ENCODE data around the gene CDH15. TPM values are rescaled to one million over a fixed set of nuclear protein-coding genes. Genes with fewer than 3 reads are reported as not detected.
A peak's percentile ranks its signal among the peaks of the same experiment; 100 is the strongest.

Gene CDH15
- total RNA-seq, 1 donor from 2014 or later, result not detected

- no peaks in the 10 kb centered on the region for H3K9me3 ChIP-seq (ENCODE audit: low read depth)
- H3K36me3 ChIP-seq, result peaks cover 5% of the 10 kb centered on the region
- TF ChIP-seq EZH2 (IDR thresholded peaks at IDR 0.05), result no peak
- no peak for TF ChIP-seq EZH2phosphoT487 (IDR thresholded peaks at IDR 0.05)
- no peak for TF ChIP-seq CTCF (IDR thresholded peaks at IDR 0.05)
- Mint-ChIP-seq H3K4me3 (no peak overlapping the region), H3K27me3 (ENCODE audit: insufficient read depth, low read depth) (no peaks in the 10 kb centered on the region), H3K4me1 (no peaks in the 10 kb centered on the region), H3K36me3 (peaks cover 32% of the 10 kb centered on the region), H3K9me3 (peaks cover 5% of the 10 kb centered on the region), H3K27ac (no peak overlapping the region)
- no peaks in the 10 kb centered on the region for H3K27me3 ChIP-seq
- H3K4me1 ChIP-seq, result no peaks in the 10 kb centered on the region
- no peak overlapping the region for H3K27ac ChIP-seq
- H3K4me3 ChIP-seq, result no peak overlapping the region
- DNase-seq (ENCODE audit: low spot score), result no peak
- H3K9ac ChIP-seq, result no peak overlapping the region
- H3K79me2 ChIP-seq (ENCODE audit: low read depth), result no peaks in the 10 kb centered on the region
- H3K4me2 ChIP-seq, result no peak overlapping the region
- H2AFZ ChIP-seq (replicated peaks), result no peak overlapping the region
- H3F3A ChIP-seq (ENCODE audit: low read depth), result no peaks in the 10 kb centered on the region
- H4K20me1 ChIP-seq (ENCODE audit: low read depth), result no peaks in the 10 kb centered on the region
Observed at GRCh38 chr16:89130448-89130847, 41.1 kb upstream of the CDH15 start.

GRCh38 chr16:89131783-89132182 lies 39.8 kb upstream of the CDH15 start:
- no peak overlapping the region for H3K4me2 ChIP-seq
- H3F3A ChIP-seq (ENCODE audit: low read depth), result no peaks in the 10 kb centered on the region
- TF ChIP-seq CTCF (IDR thresholded peaks at IDR 0.05) (no peak), EZH2 (IDR thresholded peaks at IDR 0.05) (no peak), EZH2phosphoT487 (IDR thresholded peaks at IDR 0.05) (no peak)
- peaks cover 29% of the 10 kb centered on the region for H3K36me3 Mint-ChIP-seq
- H3K27me3 ChIP-seq, result no peaks in the 10 kb centered on the region
- H3K79me2 ChIP-seq (ENCODE audit: low read depth), result no peaks in the 10 kb centered on the region
- H3K4me3 Mint-ChIP-seq, result no peak overlapping the region
- H3K4me3 ChIP-seq, result no peak overlapping the region
- H3K9ac ChIP-seq, result no peak overlapping the region
- no peaks in the 10 kb centered on the region for H3K4me1 Mint-ChIP-seq
- H3K27ac Mint-ChIP-seq, result no peak overlapping the region
- no peak for DNase-seq (ENCODE audit: low spot score)
- no peak overlapping the region for H2AFZ ChIP-seq (replicated peaks)
- no peaks in the 10 kb centered on the region for H3K9me3 Mint-ChIP-seq
- no peak overlapping the region for H3K27ac ChIP-seq
- no peaks in the 10 kb centered on the region for H4K20me1 ChIP-seq (ENCODE audit: low read depth)
- no peaks in the 10 kb centered on the region for H3K4me1 ChIP-seq
- H3K36me3 ChIP-seq, result peaks cover 5% of the 10 kb centered on the region
- H3K9me3 ChIP-seq (ENCODE audit: low read depth), result no peaks in the 10 kb centered on the region
- H3K27me3 Mint-ChIP-seq (ENCODE audit: insufficient read depth, low read depth), result no peaks in the 10 kb centered on the region

- H3K9me3 Mint-ChIP-seq, result no peaks in the 10 kb centered on the region
- no peaks in the 10 kb centered on the region for H3K27me3 Mint-ChIP-seq (ENCODE audit: insufficient read depth, low read depth)
- Histone ChIP-seq H3F3A (ENCODE audit: low read depth) (no peaks in the 10 kb centered on the region), H3K4me2 (no peak overlapping the region), H3K27me3 (no peaks in the 10 kb centered on the region), H4K20me1 (ENCODE audit: low read depth) (no peaks in the 10 kb centered on the region), H3K4me3 (no peak overlapping the region), H3K9me3 (ENCODE audit: low read depth) (no peaks in the 10 kb centered on the region), H3K79me2 (ENCODE audit: low read depth) (no peaks in the 10 kb centered on the region), H3K9ac (no peak overlapping the region), H2AFZ (replicated peaks) (no peak overlapping the region), H3K36me3 (peaks cover 5% of the 10 kb centered on the region), H3K27ac (no peak overlapping the region), H3K4me1 (no peaks in the 10 kb centered on the region)
- H3K36me3 Mint-ChIP-seq, result peaks cover 28% of the 10 kb centered on the region
- DNase-seq (ENCODE audit: low spot score), result no peak
- H3K4me3 Mint-ChIP-seq, result no peak overlapping the region
- no peaks in the 10 kb centered on the region for H3K4me1 Mint-ChIP-seq
- H3K27ac Mint-ChIP-seq, result no peak overlapping the region
- TF ChIP-seq EZH2 (IDR thresholded peaks at IDR 0.05) (no peak), CTCF (IDR thresholded peaks at IDR 0.05) (peak; percentile 10)
Observed at GRCh38 chr16:89132194-89133005, 39.1 kb upstream of the CDH15 start.

All from neural progenitor cell (in vitro differentiated cells).